GM23338 (cell line): Measurements from ENCODE around the gene MAP4K3. TPM values are rescaled to one million over a fixed set of nuclear protein-coding genes. Genes with fewer than 3 reads are reported as not detected.

ENCODE experiments used
- ATAC-seq: fragments of 200-7000 bp; cut with Tn5 transposase; 3 replicates; pipeline ENCODE4 v1.9.1; 2020
- DNase-seq: peaks from one replicate; pipeline ENCODE4 v3.0.0-alpha.2; 2015; ENCODE audit warnings: low spot score
- H2AFZ ChIP-seq: fragments of 200-600 bp; sonication (generic); 2 replicates; pipeline ENCODE4 v1.8.0; 2016; ENCODE audit warnings: antibody characterized with exemption, mild to moderate bottlenecking, moderate library complexity
- H3F3A ChIP-seq: fragments of 200-600 bp; sonication (generic); replicated peaks from 2 replicates; pipeline ENCODE4 v1.8.0; 2017; ENCODE audit warnings: antibody characterized with exemption, mixed run types, low read depth
- H3K27ac ChIP-seq: fragments of 200-600 bp; sonication (generic); 2 replicates; pipeline ENCODE4 v1.6.1; 2016; ENCODE audit warnings: low read depth
- H3K27me3 ChIP-seq: fragments of 200-600 bp; sonication (generic); 2 replicates; pipeline ENCODE4 v1.8.0; 2016; ENCODE audit warnings: mild to moderate bottlenecking, mixed run types, moderate library complexity; ENCODE audit not compliant: insufficient read depth
- H3K36me3 ChIP-seq: fragments of 200-600 bp; sonication (generic); 2 replicates; pipeline ENCODE4 v1.8.0; 2016; ENCODE audit warnings: mild to moderate bottlenecking; ENCODE audit not compliant: insufficient read depth
- H3K4me1 ChIP-seq: fragments of 200-600 bp; sonication (generic); 2 replicates; pipeline ENCODE4 v1.8.0; 2016; ENCODE audit warnings: mild to moderate bottlenecking, moderate library complexity; ENCODE audit not compliant: insufficient read depth
- H3K4me2 ChIP-seq: fragments of 200-600 bp; sonication (generic); 2 replicates; pipeline ENCODE4 v1.7.1; 2017; ENCODE audit warnings: mixed run types
- H3K4me3 ChIP-seq: fragments of 200-600 bp; sonication (generic); 2 replicates; pipeline ENCODE4 v1.6.1; 2016; ENCODE audit warnings: mixed run types
- H3K79me2 ChIP-seq: fragments of 200-600 bp; sonication (generic); replicated peaks from 2 replicates; pipeline ENCODE4 v1.8.0; 2017; ENCODE audit warnings: mild to moderate bottlenecking; ENCODE audit not compliant: insufficient read depth
- H3K9me2 ChIP-seq: fragments of 200-600 bp; sonication (generic); 2 replicates; pipeline ENCODE4 v1.8.0; 2017; ENCODE audit not compliant: insufficient read depth
- H4K20me1 ChIP-seq: fragments of 200-600 bp; sonication (generic); replicated peaks from 2 replicates; pipeline ENCODE4 v1.8.0; 2017; ENCODE audit warnings: mild to moderate bottlenecking; ENCODE audit not compliant: insufficient read depth
- H3K27ac Mint-ChIP-seq: 2 replicates; pipeline ENCODE4 v1.8.0; 2020; ENCODE audit warnings: inconsistent platforms, mild to moderate bottlenecking, moderate library complexity, mixed read lengths
- H3K27me3 Mint-ChIP-seq: 3 replicates; pipeline ENCODE4 v1.8.0; 2022; ENCODE audit warnings: low read depth, mild to moderate bottlenecking, moderate library complexity, mixed read lengths, inconsistent platforms; ENCODE audit not compliant: insufficient read depth, poor library complexity
- H3K36me3 Mint-ChIP-seq: 3 replicates; pipeline ENCODE4 v1.8.0; 2021; ENCODE audit warnings: low read depth, mild to moderate bottlenecking, inconsistent platforms, moderate library complexity, mixed read lengths
- H3K4me1 Mint-ChIP-seq: 3 replicates; pipeline ENCODE4 v1.8.0; 2020; ENCODE audit warnings: mild to moderate bottlenecking, inconsistent platforms, mixed read lengths
- H3K4me3 Mint-ChIP-seq: 3 replicates; pipeline ENCODE4 v1.8.0; 2021; ENCODE audit warnings: moderate library complexity, mild to moderate bottlenecking, inconsistent platforms, mixed read lengths
- H3K9me3 Mint-ChIP-seq: 3 replicates; pipeline ENCODE4 v1.8.0; 2020; ENCODE audit warnings: moderate library complexity, mild to moderate bottlenecking, inconsistent platforms, mixed read lengths
- CREB1 ChIP-seq: fragments of 250-450 bp; sonication (Bioruptor Pico); IDR thresholded peaks from 2 replicates; pipeline ENCODE4 v1.5.0; 2020; ENCODE audit warnings: low read depth, mild to moderate bottlenecking, moderate library complexity
- EZH2 ChIP-seq: fragments of 200-600 bp; sonication (generic); IDR thresholded peaks from one replicate; pipeline ENCODE4 v1.8.0; 2017; ENCODE audit warnings: antibody characterized with exemption, mild to moderate bottlenecking, low read depth; ENCODE audit not compliant: unreplicated experiment
- EZH2phosphoT487 ChIP-seq: fragments of 200-600 bp; sonication (generic); IDR thresholded peaks from one replicate; pipeline ENCODE4 v1.8.1; 2018; ENCODE audit warnings: antibody characterized with exemption; ENCODE audit not compliant: unreplicated experiment
- JUNB ChIP-seq: IDR thresholded peaks from one replicate; pipeline ENCODE4 v1.6.1; 2016; ENCODE audit warnings: antibody characterized with exemption; ENCODE audit not compliant: unreplicated experiment
- NANOG ChIP-seq: IDR thresholded peaks from 2 replicates; pipeline ENCODE4 v1.6.1; 2016; ENCODE audit warnings: antibody characterized with exemption, borderline replicate concordance
- POLR2AphosphoS5 ChIP-seq: IDR thresholded peaks from 2 replicates; pipeline ENCODE4 v1.6.1; 2016; ENCODE audit warnings: antibody characterized with exemption, low read depth
- STAT1 ChIP-seq: IDR thresholded peaks from one replicate; pipeline ENCODE4 v1.6.1; 2016; ENCODE audit warnings: antibody characterized with exemption; ENCODE audit not compliant: unreplicated experiment
- ZNF114 ChIP-seq: fragments of 250-450 bp; sonication (Bioruptor Pico); IDR thresholded peaks from 2 replicates; pipeline ENCODE4 v1.5.0; 2020; ENCODE audit warnings: mild to moderate bottlenecking, moderate library complexity
- ZNF331 ChIP-seq: fragments of 250-450 bp; sonication (Bioruptor Pico); IDR thresholded peaks from 2 replicates; pipeline ENCODE4 v1.5.0; 2020; ENCODE audit warnings: low read depth, mild to moderate bottlenecking, moderate library complexity
- polyA plus RNA-seq: library from polyadenylated mRNA; unstranded; fragments of >200 nt; fragmentation: Nextera tagmentation; extraction: Ambion mirVana; gene quantifications from 2 replicates; pipeline ENCODE4 v1.2.1, GENCODE V29; 2016
- total RNA-seq: library from RNA; depleted of rRNA; stranded (reverse); fragments of >200 nt; shearing (Covaris generic); gene quantifications from 2 replicates; pipeline ENCODE4 v1.2.3, GENCODE V29; 2014
- TF ChIP-seq, protein P1 (sequence below): fragments of 250-450 bp; sonication (Bioruptor Pico); IDR thresholded peaks from 2 replicates; pipeline ENCODE4 v1.5.0; 2020; ENCODE audit warnings: mild to moderate bottlenecking, moderate library complexity
- TF ChIP-seq, protein P2 (sequence below): IDR thresholded peaks from one replicate; pipeline ENCODE4 v1.6.1; 2018; ENCODE audit warnings: antibody characterized with exemption; ENCODE audit not compliant: unreplicated experiment

The MAP4K3 gene
- total and polyA plus RNA-seq, 2 experiments from 2014 or later = 33.0 to 90.7 TPM

DNA sequence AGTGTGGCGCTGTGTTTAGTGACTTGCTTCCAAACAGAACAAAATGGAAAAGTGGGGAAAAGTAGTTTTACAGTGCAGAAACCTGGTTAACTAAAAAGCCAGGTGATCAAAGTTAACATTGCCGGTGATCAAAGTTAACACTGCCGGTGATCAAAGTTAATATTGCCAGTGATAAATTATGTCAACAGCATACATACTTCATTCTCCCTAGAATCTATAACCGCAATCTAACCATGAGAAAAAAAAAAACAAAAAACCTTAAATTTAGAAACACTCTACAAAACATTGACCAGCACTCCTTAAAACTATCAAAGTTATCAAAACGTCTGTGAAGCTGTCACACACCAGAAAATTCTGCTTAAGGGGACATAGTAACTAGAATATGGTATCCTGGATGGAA lies 18.6 kb downstream of the MAP4K3 start (continued):
- TF ChIP-seq, protein P1, sequence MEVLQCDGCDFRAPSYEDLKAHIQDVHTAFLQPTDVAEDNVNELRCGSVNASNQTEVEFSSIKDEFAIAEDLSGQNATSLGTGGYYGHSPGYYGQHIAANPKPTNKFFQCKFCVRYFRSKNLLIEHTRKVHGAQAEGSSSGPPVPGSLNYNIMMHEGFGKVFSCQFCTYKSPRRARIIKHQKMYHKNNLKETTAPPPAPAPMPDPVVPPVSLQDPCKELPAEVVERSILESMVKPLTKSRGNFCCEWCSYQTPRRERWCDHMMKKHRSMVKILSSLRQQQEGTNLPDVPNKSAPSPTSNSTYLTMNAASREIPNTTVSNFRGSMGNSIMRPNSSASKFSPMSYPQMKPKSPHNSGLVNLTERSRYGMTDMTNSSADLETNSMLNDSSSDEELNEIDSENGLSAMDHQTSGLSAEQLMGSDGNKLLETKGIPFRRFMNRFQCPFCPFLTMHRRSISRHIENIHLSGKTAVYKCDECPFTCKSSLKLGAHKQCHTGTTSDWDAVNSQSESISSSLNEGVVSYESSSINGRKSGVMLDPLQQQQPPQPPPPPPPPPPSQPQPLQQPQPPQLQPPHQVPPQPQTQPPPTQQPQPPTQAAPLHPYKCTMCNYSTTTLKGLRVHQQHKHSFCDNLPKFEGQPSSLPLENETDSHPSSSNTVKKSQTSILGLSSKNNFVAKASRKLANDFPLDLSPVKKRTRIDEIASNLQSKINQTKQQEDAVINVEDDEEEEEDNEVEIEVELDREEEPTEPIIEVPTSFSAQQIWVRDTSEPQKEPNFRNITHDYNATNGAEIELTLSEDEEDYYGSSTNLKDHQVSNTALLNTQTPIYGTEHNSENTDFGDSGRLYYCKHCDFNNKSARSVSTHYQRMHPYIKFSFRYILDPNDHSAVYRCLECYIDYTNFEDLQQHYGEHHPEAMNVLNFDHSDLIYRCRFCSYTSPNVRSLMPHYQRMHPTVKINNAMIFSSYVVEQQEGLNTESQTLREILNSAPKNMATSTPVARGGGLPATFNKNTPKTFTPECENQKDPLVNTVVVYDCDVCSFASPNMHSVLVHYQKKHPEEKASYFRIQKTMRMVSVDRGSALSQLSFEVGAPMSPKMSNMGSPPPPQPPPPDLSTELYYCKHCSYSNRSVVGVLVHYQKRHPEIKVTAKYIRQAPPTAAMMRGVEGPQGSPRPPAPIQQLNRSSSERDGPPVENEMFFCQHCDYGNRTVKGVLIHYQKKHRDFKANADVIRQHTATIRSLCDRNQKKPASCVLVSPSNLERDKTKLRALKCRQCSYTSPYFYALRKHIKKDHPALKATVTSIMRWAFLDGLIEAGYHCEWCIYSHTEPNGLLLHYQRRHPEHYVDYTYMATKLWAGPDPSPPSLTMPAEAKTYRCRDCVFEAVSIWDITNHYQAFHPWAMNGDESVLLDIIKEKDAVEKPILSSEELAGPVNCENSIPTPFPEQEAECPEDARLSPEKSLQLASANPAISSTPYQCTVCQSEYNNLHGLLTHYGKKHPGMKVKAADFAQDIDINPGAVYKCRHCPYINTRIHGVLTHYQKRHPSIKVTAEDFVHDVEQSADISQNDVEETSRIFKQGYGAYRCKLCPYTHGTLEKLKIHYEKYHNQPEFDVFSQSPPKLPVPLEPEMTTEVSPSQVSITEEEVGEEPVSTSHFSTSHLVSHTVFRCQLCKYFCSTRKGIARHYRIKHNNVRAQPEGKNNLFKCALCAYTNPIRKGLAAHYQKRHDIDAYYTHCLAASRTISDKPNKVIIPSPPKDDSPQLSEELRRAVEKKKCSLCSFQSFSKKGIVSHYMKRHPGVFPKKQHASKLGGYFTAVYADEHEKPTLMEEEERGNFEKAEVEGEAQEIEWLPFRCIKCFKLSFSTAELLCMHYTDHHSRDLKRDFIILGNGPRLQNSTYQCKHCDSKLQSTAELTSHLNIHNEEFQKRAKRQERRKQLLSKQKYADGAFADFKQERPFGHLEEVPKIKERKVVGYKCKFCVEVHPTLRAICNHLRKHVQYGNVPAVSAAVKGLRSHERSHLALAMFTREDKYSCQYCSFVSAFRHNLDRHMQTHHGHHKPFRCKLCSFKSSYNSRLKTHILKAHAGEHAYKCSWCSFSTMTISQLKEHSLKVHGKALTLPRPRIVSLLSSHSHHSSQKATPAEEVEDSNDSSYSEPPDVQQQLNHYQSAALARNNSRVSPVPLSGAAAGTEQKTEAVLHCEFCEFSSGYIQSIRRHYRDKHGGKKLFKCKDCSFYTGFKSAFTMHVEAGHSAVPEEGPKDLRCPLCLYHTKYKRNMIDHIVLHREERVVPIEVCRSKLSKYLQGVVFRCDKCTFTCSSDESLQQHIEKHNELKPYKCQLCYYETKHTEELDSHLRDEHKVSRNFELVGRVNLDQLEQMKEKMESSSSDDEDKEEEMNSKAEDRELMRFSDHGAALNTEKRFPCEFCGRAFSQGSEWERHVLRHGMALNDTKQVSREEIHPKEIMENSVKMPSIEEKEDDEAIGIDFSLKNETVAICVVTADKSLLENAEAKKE (CRISPR knock-in tag) = no peak
- TF ChIP-seq JUNB (no peak), EZH2 (no peak), ZNF114 (CRISPR knock-in tag) (no peak), CREB1 (no peak)
- TF ChIP-seq, protein P2, sequence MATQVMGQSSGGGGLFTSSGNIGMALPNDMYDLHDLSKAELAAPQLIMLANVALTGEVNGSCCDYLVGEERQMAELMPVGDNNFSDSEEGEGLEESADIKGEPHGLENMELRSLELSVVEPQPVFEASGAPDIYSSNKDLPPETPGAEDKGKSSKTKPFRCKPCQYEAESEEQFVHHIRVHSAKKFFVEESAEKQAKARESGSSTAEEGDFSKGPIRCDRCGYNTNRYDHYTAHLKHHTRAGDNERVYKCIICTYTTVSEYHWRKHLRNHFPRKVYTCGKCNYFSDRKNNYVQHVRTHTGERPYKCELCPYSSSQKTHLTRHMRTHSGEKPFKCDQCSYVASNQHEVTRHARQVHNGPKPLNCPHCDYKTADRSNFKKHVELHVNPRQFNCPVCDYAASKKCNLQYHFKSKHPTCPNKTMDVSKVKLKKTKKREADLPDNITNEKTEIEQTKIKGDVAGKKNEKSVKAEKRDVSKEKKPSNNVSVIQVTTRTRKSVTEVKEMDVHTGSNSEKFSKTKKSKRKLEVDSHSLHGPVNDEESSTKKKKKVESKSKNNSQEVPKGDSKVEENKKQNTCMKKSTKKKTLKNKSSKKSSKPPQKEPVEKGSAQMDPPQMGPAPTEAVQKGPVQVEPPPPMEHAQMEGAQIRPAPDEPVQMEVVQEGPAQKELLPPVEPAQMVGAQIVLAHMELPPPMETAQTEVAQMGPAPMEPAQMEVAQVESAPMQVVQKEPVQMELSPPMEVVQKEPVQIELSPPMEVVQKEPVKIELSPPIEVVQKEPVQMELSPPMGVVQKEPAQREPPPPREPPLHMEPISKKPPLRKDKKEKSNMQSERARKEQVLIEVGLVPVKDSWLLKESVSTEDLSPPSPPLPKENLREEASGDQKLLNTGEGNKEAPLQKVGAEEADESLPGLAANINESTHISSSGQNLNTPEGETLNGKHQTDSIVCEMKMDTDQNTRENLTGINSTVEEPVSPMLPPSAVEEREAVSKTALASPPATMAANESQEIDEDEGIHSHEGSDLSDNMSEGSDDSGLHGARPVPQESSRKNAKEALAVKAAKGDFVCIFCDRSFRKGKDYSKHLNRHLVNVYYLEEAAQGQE = no peak

DNA sequence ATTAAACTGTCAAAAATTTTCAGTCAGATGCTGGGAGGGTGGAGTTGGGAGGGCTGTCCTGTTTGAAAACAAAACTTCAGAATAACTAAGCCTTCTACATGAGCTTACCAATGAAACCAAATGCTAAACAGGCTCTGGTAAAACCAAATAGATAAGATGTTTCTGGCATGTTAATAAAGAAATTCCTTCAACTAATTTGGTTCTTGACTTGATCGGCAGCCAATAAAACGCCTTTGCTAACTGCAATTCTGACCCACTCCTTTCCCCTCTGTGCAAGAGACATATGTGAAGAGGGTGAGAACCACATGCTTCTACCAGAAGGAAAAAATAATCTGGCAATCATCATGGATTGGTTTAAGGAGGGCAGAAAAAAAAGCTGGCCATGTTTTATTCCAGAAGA lies 20.9 kb downstream of the MAP4K3 start:
- Histone ChIP-seq H3K36me3 (no peaks in the 10 kb centered on the region), H3K79me2 (peaks cover 99% of the 10 kb centered on the region), H3K9me2 (peaks cover 3% of the 10 kb centered on the region; the same call in 1 of the 2 replicates), H3K4me1 (peaks cover 55% of the 10 kb centered on the region), H3F3A (no peaks in the 10 kb centered on the region), H3K27me3 (no peaks in the 10 kb centered on the region), H4K20me1 (peaks cover 11% of the 10 kb centered on the region), H3K4me2 (no peak overlapping the region), H2AFZ (no peak overlapping the region), H3K4me3 (no peak overlapping the region), H3K27ac (peak overlapping the region; percentile 36; the same call in 1 of the 2 replicates)
- DNase-seq (no peak), ATAC-seq (no peak)
- Mint-ChIP-seq H3K4me1 (peaks cover 54% of the 10 kb centered on the region), H3K27ac (no peak overlapping the region), H3K27me3 (no peaks in the 10 kb centered on the region), H3K9me3 (no peaks in the 10 kb centered on the region), H3K36me3 (peaks cover 2% of the 10 kb centered on the region; the same call in 1 of the 3 replicates), H3K4me3 (no peak overlapping the region)
- TF ChIP-seq EZH2phosphoT487 = no peak
- no peak for TF ChIP-seq JUNB
- no peak for TF ChIP-seq EZH2
- TF ChIP-seq NANOG = no peak
- no peak for TF ChIP-seq POLR2AphosphoS5
- no peak for TF ChIP-seq STAT1
- no peak for TF ChIP-seq ZNF331 (CRISPR knock-in tag)
- no peak for TF ChIP-seq CREB1
